ENCODE data around the gene MAML2. TPM values are rescaled to one million over a fixed set of nuclear protein-coding genes. Genes with fewer than 3 reads are reported as not detected.

The MAML2 gene
- total and polyA plus RNA-seq, 4 donors: 0.56 to 2.1 (median 1.4) TPM

DNA sequence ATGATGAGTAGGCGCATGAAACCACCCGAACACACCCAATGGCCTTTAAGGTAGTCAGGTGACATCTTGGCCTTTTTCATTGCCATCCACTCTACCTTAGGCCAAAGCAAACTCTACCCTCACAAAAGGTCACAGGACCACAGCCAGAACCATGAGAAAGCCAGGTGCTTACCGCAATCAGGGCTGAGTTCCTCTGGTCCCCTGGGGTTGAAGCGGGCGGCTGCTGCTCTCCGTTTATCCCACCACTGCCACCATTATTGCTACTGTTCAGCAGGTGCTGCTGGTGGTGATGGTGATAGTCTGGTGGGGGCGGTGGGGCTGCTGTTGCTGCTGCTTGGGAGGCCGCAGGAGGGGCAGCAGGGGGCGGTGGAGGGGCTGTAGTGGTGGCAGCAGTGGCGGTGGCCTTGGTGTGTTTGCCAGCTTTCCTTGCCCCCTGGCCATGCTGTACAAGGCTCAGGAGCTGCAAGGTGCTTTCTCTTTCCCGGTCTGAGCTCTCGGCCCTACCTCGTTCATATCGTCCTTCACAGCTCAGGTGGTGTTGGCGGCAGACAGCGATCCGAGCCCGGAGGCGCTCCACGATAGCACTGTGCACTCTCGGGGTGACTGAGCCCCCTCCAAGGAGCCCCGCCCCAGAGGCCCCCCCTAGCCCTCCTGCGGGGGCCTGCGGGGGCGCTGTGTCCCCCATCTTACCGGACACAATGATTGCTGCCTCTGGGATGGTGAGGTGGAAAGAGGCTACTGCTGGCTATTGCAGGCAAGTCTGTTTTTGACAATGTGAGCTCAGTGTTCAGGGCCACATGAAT lies 1.6 kb downstream of the MAML2 start (continued):
- TF ChIP-seq RAD21 (IDR thresholded peaks at IDR 0.05) (peak; percentile 28 to 38), EGR1 (IDR thresholded peaks at IDR 0.05; ENCODE audit: low read depth in 2 of 2) (no peak), YY1 (IDR thresholded peaks at IDR 0.05) (no peak), RXRA (IDR thresholded peaks at IDR 0.05) (no peak)
- TF ChIP-seq, protein P1, sequence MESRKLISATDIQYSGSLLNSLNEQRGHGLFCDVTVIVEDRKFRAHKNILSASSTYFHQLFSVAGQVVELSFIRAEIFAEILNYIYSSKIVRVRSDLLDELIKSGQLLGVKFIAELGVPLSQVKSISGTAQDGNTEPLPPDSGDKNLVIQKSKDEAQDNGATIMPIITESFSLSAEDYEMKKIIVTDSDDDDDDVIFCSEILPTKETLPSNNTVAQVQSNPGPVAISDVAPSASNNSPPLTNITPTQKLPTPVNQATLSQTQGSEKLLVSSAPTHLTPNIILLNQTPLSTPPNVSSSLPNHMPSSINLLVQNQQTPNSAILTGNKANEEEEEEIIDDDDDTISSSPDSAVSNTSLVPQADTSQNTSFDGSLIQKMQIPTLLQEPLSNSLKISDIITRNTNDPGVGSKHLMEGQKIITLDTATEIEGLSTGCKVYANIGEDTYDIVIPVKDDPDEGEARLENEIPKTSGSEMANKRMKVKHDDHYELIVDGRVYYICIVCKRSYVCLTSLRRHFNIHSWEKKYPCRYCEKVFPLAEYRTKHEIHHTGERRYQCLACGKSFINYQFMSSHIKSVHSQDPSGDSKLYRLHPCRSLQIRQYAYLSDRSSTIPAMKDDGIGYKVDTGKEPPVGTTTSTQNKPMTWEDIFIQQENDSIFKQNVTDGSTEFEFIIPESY (IDR thresholded peaks at IDR 0.05): no peak

DNA sequence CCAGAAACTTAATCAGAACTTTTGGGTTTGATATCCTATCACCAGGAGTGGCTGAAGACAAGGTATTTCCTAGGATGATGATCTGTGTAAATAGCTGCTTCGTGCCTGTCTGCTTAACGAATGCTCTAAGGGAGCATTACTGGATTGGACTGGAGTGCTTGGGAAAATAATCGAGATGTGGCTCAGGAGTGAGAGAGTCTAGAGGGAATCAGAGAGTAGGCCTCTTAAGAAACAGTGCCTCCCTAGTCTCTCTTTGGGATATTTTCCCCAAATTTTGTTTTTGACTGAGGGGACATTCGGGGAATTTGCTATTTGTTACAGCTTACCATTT lies 2.5 kb downstream of the MAML2 start:
- H3K4me1 ChIP-seq (ENCODE audit: control insufficient read depth in 4 of 4, insufficient read depth in 4 of 4, low read length in 3 of 4): peaks cover 2 to 18% (median 6%) of the 10 kb centered on the region in 4 donors
- H3K9ac ChIP-seq (ENCODE audit: low read depth in 1 of 2, low read length in 2 of 2): no peak overlapping the region
- peak overlapping the region; percentile 62 to 74 for H3K27ac ChIP-seq (ENCODE audit: low read depth in 1 of 2, low read length in 2 of 2)
- H3K9me3 ChIP-seq (ENCODE audit: control insufficient read depth in 4 of 4, low read length in 3 of 4): no peaks in the 10 kb centered on the region
- H3K4me3 ChIP-seq (ENCODE audit: low read depth in 1 of 3, low read length in 3 of 3): no peak overlapping the region
- DNase-seq (ENCODE audit: low spot score): no peak
- H3K36me3 ChIP-seq (ENCODE audit: control insufficient read depth in 4 of 4, insufficient read depth in 3 of 4, low read depth in 1 of 4, low read length in 3 of 4): no peaks in the 10 kb centered on the region
- 82% methylated on average over 4 of the region's 4 CpGs for WGBS
- no peaks in the 10 kb centered on the region for H3K27me3 ChIP-seq (ENCODE audit: control insufficient read depth in 4 of 4, insufficient read depth in 4 of 4, low read length in 3 of 4)
- TF ChIP-seq YY1 (IDR thresholded peaks at IDR 0.05): no peak
- no peak for TF ChIP-seq GABPA (IDR thresholded peaks at IDR 0.05 in 1 of 2, conservative IDR thresholded peaks at IDR 0.05 in 1 of 2)
- TF ChIP-seq, protein P1 (IDR thresholded peaks at IDR 0.05): no peak
- no peak for TF ChIP-seq JUND (IDR thresholded peaks at IDR 0.05)
- TF ChIP-seq, protein P2, sequence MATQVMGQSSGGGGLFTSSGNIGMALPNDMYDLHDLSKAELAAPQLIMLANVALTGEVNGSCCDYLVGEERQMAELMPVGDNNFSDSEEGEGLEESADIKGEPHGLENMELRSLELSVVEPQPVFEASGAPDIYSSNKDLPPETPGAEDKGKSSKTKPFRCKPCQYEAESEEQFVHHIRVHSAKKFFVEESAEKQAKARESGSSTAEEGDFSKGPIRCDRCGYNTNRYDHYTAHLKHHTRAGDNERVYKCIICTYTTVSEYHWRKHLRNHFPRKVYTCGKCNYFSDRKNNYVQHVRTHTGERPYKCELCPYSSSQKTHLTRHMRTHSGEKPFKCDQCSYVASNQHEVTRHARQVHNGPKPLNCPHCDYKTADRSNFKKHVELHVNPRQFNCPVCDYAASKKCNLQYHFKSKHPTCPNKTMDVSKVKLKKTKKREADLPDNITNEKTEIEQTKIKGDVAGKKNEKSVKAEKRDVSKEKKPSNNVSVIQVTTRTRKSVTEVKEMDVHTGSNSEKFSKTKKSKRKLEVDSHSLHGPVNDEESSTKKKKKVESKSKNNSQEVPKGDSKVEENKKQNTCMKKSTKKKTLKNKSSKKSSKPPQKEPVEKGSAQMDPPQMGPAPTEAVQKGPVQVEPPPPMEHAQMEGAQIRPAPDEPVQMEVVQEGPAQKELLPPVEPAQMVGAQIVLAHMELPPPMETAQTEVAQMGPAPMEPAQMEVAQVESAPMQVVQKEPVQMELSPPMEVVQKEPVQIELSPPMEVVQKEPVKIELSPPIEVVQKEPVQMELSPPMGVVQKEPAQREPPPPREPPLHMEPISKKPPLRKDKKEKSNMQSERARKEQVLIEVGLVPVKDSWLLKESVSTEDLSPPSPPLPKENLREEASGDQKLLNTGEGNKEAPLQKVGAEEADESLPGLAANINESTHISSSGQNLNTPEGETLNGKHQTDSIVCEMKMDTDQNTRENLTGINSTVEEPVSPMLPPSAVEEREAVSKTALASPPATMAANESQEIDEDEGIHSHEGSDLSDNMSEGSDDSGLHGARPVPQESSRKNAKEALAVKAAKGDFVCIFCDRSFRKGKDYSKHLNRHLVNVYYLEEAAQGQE (IDR thresholded peaks at IDR 0.05): no peak
- TF ChIP-seq HNF4A (conservative IDR thresholded peaks at IDR 0.05): no peak
- TF ChIP-seq FOXA2 (IDR thresholded peaks at IDR 0.05): no peak
- TF ChIP-seq SP1 (IDR thresholded peaks at IDR 0.05): no peak
- no peak for TF ChIP-seq NR2F2 (IDR thresholded peaks at IDR 0.05)
- TF ChIP-seq TAF1 (conservative IDR thresholded peaks at IDR 0.05): no peak
- TF ChIP-seq, protein P3, sequence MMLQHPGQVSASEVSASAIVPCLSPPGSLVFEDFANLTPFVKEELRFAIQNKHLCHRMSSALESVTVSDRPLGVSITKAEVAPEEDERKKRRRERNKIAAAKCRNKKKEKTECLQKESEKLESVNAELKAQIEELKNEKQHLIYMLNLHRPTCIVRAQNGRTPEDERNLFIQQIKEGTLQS (IDR thresholded peaks at IDR 0.05): no peak
- no peak for TF ChIP-seq RAD21 (IDR thresholded peaks at IDR 0.05)
- TF ChIP-seq, protein P4, sequence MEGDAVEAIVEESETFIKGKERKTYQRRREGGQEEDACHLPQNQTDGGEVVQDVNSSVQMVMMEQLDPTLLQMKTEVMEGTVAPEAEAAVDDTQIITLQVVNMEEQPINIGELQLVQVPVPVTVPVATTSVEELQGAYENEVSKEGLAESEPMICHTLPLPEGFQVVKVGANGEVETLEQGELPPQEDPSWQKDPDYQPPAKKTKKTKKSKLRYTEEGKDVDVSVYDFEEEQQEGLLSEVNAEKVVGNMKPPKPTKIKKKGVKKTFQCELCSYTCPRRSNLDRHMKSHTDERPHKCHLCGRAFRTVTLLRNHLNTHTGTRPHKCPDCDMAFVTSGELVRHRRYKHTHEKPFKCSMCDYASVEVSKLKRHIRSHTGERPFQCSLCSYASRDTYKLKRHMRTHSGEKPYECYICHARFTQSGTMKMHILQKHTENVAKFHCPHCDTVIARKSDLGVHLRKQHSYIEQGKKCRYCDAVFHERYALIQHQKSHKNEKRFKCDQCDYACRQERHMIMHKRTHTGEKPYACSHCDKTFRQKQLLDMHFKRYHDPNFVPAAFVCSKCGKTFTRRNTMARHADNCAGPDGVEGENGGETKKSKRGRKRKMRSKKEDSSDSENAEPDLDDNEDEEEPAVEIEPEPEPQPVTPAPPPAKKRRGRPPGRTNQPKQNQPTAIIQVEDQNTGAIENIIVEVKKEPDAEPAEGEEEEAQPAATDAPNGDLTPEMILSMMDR (IDR thresholded peaks at IDR 0.05; ENCODE audit: low read depth, low read length, missing input control): no peak
- no peak for TF ChIP-seq FOXA1 (IDR thresholded peaks at IDR 0.05)
- TF ChIP-seq EGR1 (IDR thresholded peaks at IDR 0.05; ENCODE audit: low read depth in 2 of 2): no peak
- TF ChIP-seq RXRA (IDR thresholded peaks at IDR 0.05): no peak
- TF ChIP-seq HNF4G (IDR thresholded peaks at IDR 0.05): no peak
- TF ChIP-seq, protein P5, sequence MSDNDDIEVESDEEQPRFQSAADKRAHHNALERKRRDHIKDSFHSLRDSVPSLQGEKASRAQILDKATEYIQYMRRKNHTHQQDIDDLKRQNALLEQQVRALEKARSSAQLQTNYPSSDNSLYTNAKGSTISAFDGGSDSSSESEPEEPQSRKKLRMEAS (IDR thresholded peaks at IDR 0.05): no peak

Measured in liver (tissue), 9 donors.